ENCODE measurements around the gene PDE6H. TPM values are rescaled to one million over a fixed set of nuclear protein-coding genes. Genes with fewer than 3 reads are reported as not detected.
A peak's percentile ranks its signal among the peaks of the same experiment; 100 is the strongest.

Gene PDE6H
- total and polyA plus RNA-seq, 4 donors = not detected

GRCh38 chr12:14951851-14952250 lies 21.0 kb upstream of the PDE6H start:
- H3K9me3 ChIP-seq (ENCODE audit: control insufficient read depth in 4 of 4, low read length in 3 of 4) = no peaks in the 10 kb centered on the region
- no peak for TF ChIP-seq NR2F2 (IDR thresholded peaks at IDR 0.05)
- no peak for TF ChIP-seq REST (IDR thresholded peaks at IDR 0.05)
- TF ChIP-seq GABPA (IDR thresholded peaks at IDR 0.05 in 1 of 2, conservative IDR thresholded peaks at IDR 0.05 in 1 of 2) = no peak
- TF ChIP-seq YY1 (IDR thresholded peaks at IDR 0.05) = no peak
- TF ChIP-seq MAX (IDR thresholded peaks at IDR 0.05) = no peak
- no peak for TF ChIP-seq SP1 (IDR thresholded peaks at IDR 0.05)
- no peak for TF ChIP-seq JUND (IDR thresholded peaks at IDR 0.05)
- no peak for TF ChIP-seq FOXA1 (IDR thresholded peaks at IDR 0.05)
- TF ChIP-seq RAD21 (IDR thresholded peaks at IDR 0.05) = no peak
- no peak for TF ChIP-seq EGR1 (IDR thresholded peaks at IDR 0.05; ENCODE audit: low read depth in 2 of 2)
- TF ChIP-seq ATF3 (IDR thresholded peaks at IDR 0.05) = no peak
- TF ChIP-seq HNF4G (IDR thresholded peaks at IDR 0.05) = no peak
- TF ChIP-seq HNF4A (conservative IDR thresholded peaks at IDR 0.05) = no peak
- H3K27ac ChIP-seq (ENCODE audit: low read depth in 1 of 2, low read length in 2 of 2) = peak overlapping the region; percentile 71 to 78
- H3K27me3 ChIP-seq (ENCODE audit: control insufficient read depth in 4 of 4, insufficient read depth in 4 of 4, low read length in 3 of 4) = no peaks in the 10 kb centered on the region
- H3K9ac ChIP-seq (ENCODE audit: low read depth in 1 of 2, low read length in 2 of 2) = no peak overlapping the region
- no peak for DNase-seq (ENCODE audit: low spot score)
- WGBS = 72% methylated on average over 1 of the region's 1 CpG
- no peak overlapping the region for H3K4me3 ChIP-seq (ENCODE audit: low read depth in 1 of 3, low read length in 3 of 3)
- H3K36me3 ChIP-seq (ENCODE audit: control insufficient read depth in 4 of 4, insufficient read depth in 3 of 4, low read depth in 1 of 4, low read length in 3 of 4) = peaks cover 0 to 5% (median 3%) of the 10 kb centered on the region in 4 donors
- peaks cover 0 to 8% (median 3%) of the 10 kb centered on the region in 4 donors for H3K4me1 ChIP-seq (ENCODE audit: control insufficient read depth in 4 of 4, insufficient read depth in 4 of 4, low read length in 3 of 4)

- Histone ChIP-seq H3K9ac (ENCODE audit: low read depth in 1 of 2, low read length in 2 of 2) (no peak overlapping the region), H3K36me3 (ENCODE audit: control insufficient read depth in 4 of 4, insufficient read depth in 3 of 4, low read depth in 1 of 4, low read length in 3 of 4) (peaks cover 0 to 3% (median 2%) of the 10 kb centered on the region in 4 donors), H3K4me3 (ENCODE audit: low read depth in 1 of 3, low read length in 3 of 3) (no peak overlapping the region), H3K4me1 (ENCODE audit: control insufficient read depth in 4 of 4, insufficient read depth in 4 of 4, low read length in 3 of 4) (peaks cover 0 to 8% (median 3%) of the 10 kb centered on the region in 4 donors), H3K9me3 (ENCODE audit: control insufficient read depth in 4 of 4, low read length in 3 of 4) (no peaks in the 10 kb centered on the region), H3K27me3 (ENCODE audit: control insufficient read depth in 4 of 4, insufficient read depth in 4 of 4, low read length in 3 of 4) (no peaks in the 10 kb centered on the region), H3K27ac (ENCODE audit: low read depth in 1 of 2, low read length in 2 of 2) (peak overlapping the region; percentile 71 to 78)
- TF ChIP-seq FOXA1 (IDR thresholded peaks at IDR 0.05) (no peak), SP1 (IDR thresholded peaks at IDR 0.05) (peak; percentile 27), CTCF (IDR thresholded peaks at IDR 0.05; ENCODE audit: low read depth, low read length, missing input control) (no peak), ZBTB33 (IDR thresholded peaks at IDR 0.05) (no peak)
- 62% methylated on average over 7 of the region's 7 CpGs for WGBS
- no peak for DNase-seq (ENCODE audit: low spot score)
These were observed 20.4 kb upstream of the PDE6H start for GRCh38 chr12:14952299-14952921.

Measured in liver (tissue), 9 donors.